Measurements from ENCODE around the gene FZD2.

Gene FZD2

DNA sequence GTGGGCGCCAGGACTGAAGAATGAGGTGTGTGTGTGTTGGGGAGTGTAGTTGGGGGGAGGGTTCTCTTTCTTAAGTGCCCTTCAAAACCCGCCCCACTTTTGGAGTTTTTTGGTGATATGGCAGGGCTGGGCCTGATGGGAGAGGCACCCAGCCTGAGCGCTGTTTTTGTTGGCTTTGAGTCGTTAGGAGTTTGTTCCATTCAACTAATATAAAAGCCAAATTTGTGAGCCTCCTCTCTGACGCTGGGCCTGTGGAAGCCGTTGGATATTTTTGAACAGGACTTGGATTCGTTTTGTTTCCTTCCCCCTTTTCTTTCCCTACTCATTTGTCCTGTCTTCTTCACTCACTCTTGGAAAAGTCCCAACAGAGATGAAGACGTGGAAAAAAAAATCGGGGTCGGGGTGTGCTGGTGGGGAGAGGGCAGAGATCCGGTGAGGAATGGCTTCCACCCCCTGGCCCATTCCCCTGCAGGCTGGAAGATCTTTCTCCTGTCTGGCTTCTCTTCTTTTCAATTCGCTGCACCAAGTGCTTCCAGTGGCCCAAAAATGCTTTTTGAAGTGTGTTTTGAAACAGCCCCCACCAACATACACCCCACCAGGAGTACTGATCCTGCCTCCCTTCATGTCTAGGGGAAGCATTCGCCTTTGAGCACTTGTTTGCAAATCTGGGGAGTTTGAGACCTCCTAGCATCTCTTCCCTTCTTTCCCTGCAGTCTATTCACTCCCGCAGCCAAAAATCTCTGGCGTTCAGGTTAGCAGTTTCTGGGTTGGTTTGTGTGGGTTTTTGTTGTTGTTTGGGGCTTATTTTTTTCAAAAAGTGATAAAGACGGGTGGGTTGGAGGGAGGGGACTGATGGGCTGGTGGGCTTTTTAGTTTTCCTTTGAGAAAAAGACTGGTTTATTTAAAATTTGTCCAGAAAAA is 2.6 kb downstream of the FZD2 start:
- H3K4me3 ChIP-seq (ENCODE audit: low read length), result no peak overlapping the region
- TF ChIP-seq EZH2phosphoT487 (IDR thresholded peaks at IDR 0.05; ENCODE audit: low read length) (no peak), EZH2 (optimal IDR thresholded peaks at IDR 0.05; ENCODE audit: low read depth, low read length) (no peak)
- H2AFZ ChIP-seq (ENCODE audit: low read length), result no peak overlapping the region
- H3K4me1 ChIP-seq (ENCODE audit: low read length), result no peaks in the 10 kb centered on the region
- no peaks in the 10 kb centered on the region for H3K79me2 ChIP-seq (ENCODE audit: low read length)
- DNase-seq, result no peak
- H3K4me2 ChIP-seq (ENCODE audit: low read depth, low read length), result no peak overlapping the region
- H3K9me3 ChIP-seq (replicated peaks; ENCODE audit: insufficient read depth, low read length), result no peaks in the 10 kb centered on the region
- no peaks in the 10 kb centered on the region for H3K9me2 ChIP-seq (replicated peaks; ENCODE audit: insufficient read depth, low read length)
- peaks cover 4% of the 10 kb centered on the region; the same call in 1 of the 2 replicates for H3F3A ChIP-seq (ENCODE audit: insufficient read depth, low read length)
- no peaks in the 10 kb centered on the region for H3K36me3 ChIP-seq (replicated peaks; ENCODE audit: insufficient read depth, low read length)
- H4K20me1 ChIP-seq (ENCODE audit: insufficient read depth, low read length), result no peaks in the 10 kb centered on the region
- peaks cover 67% of the 10 kb centered on the region for H3K27me3 ChIP-seq (replicated peaks; ENCODE audit: insufficient read depth, low read length)
- H3K9ac ChIP-seq (ENCODE audit: low read length), result no peak overlapping the region
- no peak overlapping the region for H3K27ac ChIP-seq (ENCODE audit: low read length)

- H3K27ac ChIP-seq (ENCODE audit: low read length), result no peak overlapping the region
- H3K9me2 ChIP-seq (replicated peaks; ENCODE audit: insufficient read depth, low read length), result no peaks in the 10 kb centered on the region
- no peaks in the 10 kb centered on the region for H3K9me3 ChIP-seq (replicated peaks; ENCODE audit: insufficient read depth, low read length)
- no peak overlapping the region for H3K4me2 ChIP-seq (ENCODE audit: low read depth, low read length)
- no peaks in the 10 kb centered on the region for H4K20me1 ChIP-seq (ENCODE audit: insufficient read depth, low read length)
- no peak overlapping the region for H3K4me3 ChIP-seq (ENCODE audit: low read length)
- H3K27me3 ChIP-seq (replicated peaks; ENCODE audit: insufficient read depth, low read length), result peaks cover 61% of the 10 kb centered on the region
- H3K79me2 ChIP-seq (ENCODE audit: low read length), result no peaks in the 10 kb centered on the region
- no peak overlapping the region for H2AFZ ChIP-seq (ENCODE audit: low read length)
- no peak overlapping the region for H3K9ac ChIP-seq (ENCODE audit: low read length)
- peaks cover 4% of the 10 kb centered on the region; the same call in 1 of the 2 replicates for H3F3A ChIP-seq (ENCODE audit: insufficient read depth, low read length)
- DNase-seq, result no peak
- TF ChIP-seq EZH2phosphoT487 (IDR thresholded peaks at IDR 0.05; ENCODE audit: low read length) (no peak), EZH2 (optimal IDR thresholded peaks at IDR 0.05; ENCODE audit: low read depth, low read length) (no peak)
- TF ChIP-seq, protein P1, sequence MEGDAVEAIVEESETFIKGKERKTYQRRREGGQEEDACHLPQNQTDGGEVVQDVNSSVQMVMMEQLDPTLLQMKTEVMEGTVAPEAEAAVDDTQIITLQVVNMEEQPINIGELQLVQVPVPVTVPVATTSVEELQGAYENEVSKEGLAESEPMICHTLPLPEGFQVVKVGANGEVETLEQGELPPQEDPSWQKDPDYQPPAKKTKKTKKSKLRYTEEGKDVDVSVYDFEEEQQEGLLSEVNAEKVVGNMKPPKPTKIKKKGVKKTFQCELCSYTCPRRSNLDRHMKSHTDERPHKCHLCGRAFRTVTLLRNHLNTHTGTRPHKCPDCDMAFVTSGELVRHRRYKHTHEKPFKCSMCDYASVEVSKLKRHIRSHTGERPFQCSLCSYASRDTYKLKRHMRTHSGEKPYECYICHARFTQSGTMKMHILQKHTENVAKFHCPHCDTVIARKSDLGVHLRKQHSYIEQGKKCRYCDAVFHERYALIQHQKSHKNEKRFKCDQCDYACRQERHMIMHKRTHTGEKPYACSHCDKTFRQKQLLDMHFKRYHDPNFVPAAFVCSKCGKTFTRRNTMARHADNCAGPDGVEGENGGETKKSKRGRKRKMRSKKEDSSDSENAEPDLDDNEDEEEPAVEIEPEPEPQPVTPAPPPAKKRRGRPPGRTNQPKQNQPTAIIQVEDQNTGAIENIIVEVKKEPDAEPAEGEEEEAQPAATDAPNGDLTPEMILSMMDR (IDR thresholded peaks at IDR 0.05; ENCODE audit: low read length), result no peak
- H3K4me1 ChIP-seq (ENCODE audit: low read length), result no peaks in the 10 kb centered on the region
- H3K36me3 ChIP-seq (replicated peaks; ENCODE audit: insufficient read depth, low read length), result no peaks in the 10 kb centered on the region
These were observed 3.9 kb downstream of the FZD2 start for GRCh38 chr17:44561237-44561623.

- Histone ChIP-seq H3K9me2 (replicated peaks; ENCODE audit: insufficient read depth, low read length) (no peaks in the 10 kb centered on the region), H3K36me3 (replicated peaks; ENCODE audit: insufficient read depth, low read length) (no peaks in the 10 kb centered on the region), H3K79me2 (ENCODE audit: low read length) (no peaks in the 10 kb centered on the region), H3K4me1 (ENCODE audit: low read length) (no peaks in the 10 kb centered on the region), H3K27ac (ENCODE audit: low read length) (no peak overlapping the region), H3K9me3 (replicated peaks; ENCODE audit: insufficient read depth, low read length) (no peaks in the 10 kb centered on the region), H3K4me2 (ENCODE audit: low read depth, low read length) (no peak overlapping the region), H3K9ac (ENCODE audit: low read length) (no peak overlapping the region), H4K20me1 (ENCODE audit: insufficient read depth, low read length) (no peaks in the 10 kb centered on the region), H3F3A (ENCODE audit: insufficient read depth, low read length) (no peaks in the 10 kb centered on the region), H3K4me3 (ENCODE audit: low read length) (no peak overlapping the region), H3K27me3 (replicated peaks; ENCODE audit: insufficient read depth, low read length) (peaks cover 58% of the 10 kb centered on the region), H2AFZ (ENCODE audit: low read length) (no peak overlapping the region)
- TF ChIP-seq, protein P1 (IDR thresholded peaks at IDR 0.05; ENCODE audit: low read length), result no peak
- no peak for TF ChIP-seq EZH2 (optimal IDR thresholded peaks at IDR 0.05; ENCODE audit: low read depth, low read length)
- TF ChIP-seq EZH2phosphoT487 (IDR thresholded peaks at IDR 0.05; ENCODE audit: low read length), result no peak
- DNase-seq, result no peak
These were observed 7.1 kb downstream of the FZD2 start for GRCh38 chr17:44564429-44564828.
